Tibial nerve (tissue), 4 donors: ENCODE data around the gene SELENOF.

Experiments used
- CTCF ChIP-seq, 5 experiments: fragments of 200-600 bp in 3 of 5; fragments of 450-650 bp in 2 of 5; sonication (generic) in 3 of 5; IDR thresholded peaks; one replicate each; pipeline ENCODE4 v1.5.1; 2016 to 2019; ENCODE audit warnings: antibody characterized with exemption in 5 of 5, mild to moderate bottlenecking in 3 of 5, moderate library complexity in 2 of 5
- EP300 ChIP-seq, 2 donors: sonication (generic); formaldehyde crosslinking; IDR thresholded peaks; one replicate each; pipeline ENCODE4 v1.6.1; 2017; ENCODE audit warnings: antibody characterized with exemption in 2 of 2, mild to moderate bottlenecking in 1 of 2
- POLR2A ChIP-seq, 2 donors: fragments of 450-650 bp; IDR thresholded peaks; one replicate each; pipeline ENCODE4 v1.6.1; 2017; ENCODE audit warnings: antibody characterized with exemption in 2 of 2, mild to moderate bottlenecking in 2 of 2, moderate library complexity in 2 of 2

DNA sequence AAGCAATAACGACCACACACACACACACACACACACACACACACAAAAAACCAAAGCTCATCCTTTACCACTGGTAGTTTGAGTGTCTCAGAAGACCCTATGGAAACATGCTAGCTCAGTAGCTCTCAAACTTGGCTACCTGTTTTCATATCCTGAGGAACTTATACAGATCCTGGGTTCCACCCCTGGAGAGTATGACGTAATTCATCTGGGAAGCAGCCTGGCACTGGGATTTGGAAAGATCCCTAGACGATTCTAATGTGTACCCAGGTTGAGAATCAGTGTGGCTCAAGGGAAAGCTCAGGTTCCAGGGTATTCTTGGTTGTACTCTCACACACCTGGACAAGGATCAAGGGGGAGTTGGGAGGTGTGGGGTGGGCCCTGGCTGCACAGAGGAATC is 85.9 kb downstream of the SELENOF start:
- no peak for TF ChIP-seq CTCF (IDR thresholded peaks at IDR 0.05)
- no peak for TF ChIP-seq POLR2A (IDR thresholded peaks at IDR 0.05)
- no peak for TF ChIP-seq EP300 (IDR thresholded peaks at IDR 0.05)
